Gastroesophageal sphincter (tissue), 3 donors: ENCODE results near the gene HLA-B.

Experiments
- CTCF ChIP-seq, 4 experiments: fragments of 200-600 bp in 2 of 4; fragments of 450-650 bp in 2 of 4; sonication (generic) in 1 of 4; IDR thresholded peaks; one replicate each; pipeline ENCODE4 v1.5.1; 2017 to 2019; ENCODE audit warnings: antibody characterized with exemption in 4 of 4, mild to moderate bottlenecking in 2 of 4, moderate library complexity in 2 of 4
- EP300 ChIP-seq: sonication (generic); formaldehyde crosslinking; IDR thresholded peaks from one replicate; pipeline ENCODE4 v1.6.1; 2017; ENCODE audit warnings: antibody characterized with exemption, mild to moderate bottlenecking

DNA sequence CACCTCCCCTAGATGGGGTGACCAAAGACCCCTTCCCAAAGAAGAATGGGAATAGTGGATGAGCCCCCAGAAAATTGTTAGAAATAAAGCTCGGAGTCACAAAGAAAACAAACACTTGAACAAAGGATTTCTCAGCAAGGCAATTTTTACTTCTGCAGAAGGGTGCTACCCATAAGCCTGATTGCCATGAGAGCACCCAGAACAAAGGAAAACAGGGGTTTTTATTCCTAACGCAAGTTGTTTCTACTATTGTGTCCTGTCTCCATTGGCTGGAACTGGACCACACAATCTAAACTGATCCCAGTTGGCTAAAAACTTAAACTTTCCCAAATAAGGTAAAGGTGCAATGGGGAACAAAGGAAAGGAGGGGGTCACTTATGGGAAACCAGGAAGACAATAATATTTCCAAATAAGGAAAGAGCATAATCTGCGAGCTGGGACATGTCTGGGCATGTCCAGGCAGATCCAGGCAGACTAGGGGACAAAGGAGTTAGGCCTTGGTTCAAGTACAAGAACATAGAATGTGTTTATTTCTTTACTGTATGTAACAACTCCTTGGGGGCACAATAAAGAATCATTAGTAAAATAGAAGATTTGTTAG lies 20.0 kb downstream of the HLA-B start:
- TF ChIP-seq CTCF (IDR thresholded peaks at IDR 0.05) (no peak), EP300 (no peak)
